ENCODE results near the gene TMEM183A. TPM values are rescaled to one million over a fixed set of nuclear protein-coding genes. Genes with fewer than 3 reads are reported as not detected.

Gene TMEM183A
- total RNA-seq, 1 experiment from 2014 or later, result 92.5 TPM

DNA sequence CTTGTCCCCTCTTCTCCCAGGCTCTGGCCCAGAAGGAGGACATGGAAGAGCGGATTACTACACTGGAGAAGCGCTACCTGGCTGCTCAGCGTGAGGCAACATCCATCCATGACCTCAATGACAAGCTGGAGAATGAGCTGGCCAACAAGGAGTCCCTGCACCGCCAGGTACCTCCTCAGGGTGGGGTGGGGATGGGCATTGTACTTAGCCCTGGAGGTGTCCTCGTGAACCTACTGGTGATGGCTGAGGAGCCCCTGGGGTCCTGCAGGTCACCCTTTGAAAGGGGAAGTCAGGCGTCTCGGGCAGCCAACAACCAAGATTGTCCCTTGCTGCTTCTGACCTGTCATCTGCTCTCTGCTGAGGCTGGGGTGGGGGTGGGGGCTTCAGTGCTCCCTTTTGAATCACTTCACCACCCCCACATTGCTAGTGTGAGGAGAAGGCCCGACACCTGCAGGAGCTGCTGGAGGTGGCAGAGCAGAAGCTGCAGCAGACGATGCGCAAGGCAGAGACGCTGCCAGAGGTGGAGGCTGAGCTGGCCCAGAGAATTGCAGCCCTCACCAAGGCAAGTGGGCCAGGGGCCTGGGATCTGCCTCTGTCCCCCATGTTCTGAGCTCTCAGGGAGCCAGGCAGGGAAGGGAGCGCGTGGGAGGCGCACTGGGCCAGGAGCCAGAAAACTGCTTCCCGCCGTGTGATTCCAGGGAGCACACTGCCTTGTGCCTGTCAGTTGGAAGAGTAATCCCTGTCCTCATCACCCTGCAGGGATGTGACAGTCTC is 38.8 kb downstream of the TMEM183A start:
- no peak for DNase-seq (ENCODE audit: low spot score)

DNA sequence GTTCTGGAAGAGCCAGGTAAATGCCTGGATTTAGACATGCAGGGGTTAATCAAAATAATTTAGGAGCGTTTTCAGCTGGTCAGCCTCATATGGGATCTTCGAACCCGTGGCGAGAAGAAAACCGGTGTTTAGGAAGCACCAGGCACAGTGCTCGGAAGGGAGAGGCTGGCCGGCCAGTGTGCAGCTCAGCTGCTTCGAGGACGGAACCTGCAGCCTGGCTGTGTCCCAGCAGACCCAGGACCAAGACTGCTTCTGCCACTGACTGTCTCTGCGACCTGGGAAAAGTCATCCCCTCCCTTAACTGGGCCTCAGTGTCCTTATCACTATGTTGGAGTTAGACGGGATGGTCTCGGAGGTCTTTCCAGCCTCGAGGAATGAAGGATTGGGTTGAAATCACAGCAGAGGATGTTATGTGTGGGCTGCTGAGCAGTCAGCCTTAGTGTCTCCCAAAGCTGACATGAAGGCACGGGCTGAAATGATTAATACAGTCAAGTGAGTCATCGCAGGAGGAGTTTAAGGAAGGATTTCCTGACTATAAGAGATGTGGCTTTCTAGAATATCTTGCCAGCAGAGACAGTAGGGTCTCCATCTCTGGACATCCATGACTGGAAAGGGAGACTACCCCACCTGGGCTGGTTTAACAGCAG is 39.9 kb downstream of the TMEM183A start:
- DNase-seq (ENCODE audit: low spot score), result no peak

DNA sequence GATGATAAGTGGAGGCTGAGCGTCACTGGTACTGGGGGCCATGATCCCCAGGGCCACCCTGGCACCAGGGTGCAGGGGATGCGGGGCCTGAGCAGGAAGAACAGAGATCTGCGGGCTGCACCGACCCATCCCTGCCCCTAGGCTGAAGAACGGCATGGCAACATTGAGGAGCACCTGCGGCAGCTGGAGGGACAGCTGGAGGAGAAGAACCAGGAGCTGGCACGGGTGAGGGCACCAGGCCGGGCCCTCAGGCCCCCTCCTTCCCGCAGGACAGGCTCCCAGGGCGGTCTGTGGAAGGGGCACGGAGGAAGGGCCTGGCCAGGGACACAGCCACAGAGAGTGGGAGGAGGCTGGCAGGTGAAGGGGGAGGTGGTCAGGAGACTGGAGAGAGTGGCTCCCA is 40.9 kb downstream of the TMEM183A start:
- DNase-seq (ENCODE audit: low spot score), result no peak

DNA sequence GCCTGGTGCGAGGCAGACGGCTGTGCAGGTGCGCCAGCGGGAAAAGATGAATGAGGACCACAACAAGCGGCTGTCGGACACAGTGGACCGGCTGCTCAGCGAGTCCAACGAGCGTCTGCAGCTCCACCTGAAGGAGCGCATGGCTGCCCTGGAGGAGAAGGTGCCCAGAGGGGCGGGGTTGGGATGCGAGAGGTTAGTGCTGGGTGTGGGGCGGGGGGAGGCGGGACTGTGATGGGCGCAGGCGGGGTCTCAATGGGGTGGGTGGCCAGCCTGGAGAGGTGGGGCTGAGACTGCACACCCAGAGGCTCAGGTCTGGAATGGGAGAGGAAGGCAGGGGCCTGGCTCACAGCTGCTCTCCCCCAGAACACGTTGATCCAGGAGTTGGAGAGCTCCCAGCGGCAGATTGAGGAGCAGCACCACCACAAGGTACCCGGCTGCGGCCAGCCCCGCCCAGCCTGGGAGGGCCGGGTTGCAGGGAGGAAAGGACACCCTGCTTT is 41.4 kb downstream of the TMEM183A start:
- DNase-seq (ENCODE audit: low spot score), result peak; percentile 39

DNA sequence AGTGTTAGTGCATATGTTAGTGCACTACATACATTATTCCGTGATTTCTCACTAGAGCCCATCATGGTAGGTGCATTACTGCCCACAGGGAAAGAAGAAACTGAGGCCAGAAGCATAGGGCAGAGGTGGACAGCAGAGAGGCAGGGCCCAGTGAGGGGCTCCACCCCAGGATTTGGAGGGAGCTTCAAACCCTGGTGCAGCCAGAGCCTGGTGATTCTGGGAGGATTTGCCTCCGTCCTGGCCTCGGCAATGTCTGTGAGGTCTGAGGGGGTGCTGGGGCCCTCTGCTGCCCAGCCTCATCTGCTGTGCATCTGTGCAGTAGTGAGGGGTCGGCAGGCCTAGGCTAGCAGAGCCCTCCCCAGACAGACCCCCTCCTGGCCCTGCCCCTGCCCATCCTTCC is 41.9 kb downstream of the TMEM183A start:
- no peak for DNase-seq (ENCODE audit: low spot score)

DNA sequence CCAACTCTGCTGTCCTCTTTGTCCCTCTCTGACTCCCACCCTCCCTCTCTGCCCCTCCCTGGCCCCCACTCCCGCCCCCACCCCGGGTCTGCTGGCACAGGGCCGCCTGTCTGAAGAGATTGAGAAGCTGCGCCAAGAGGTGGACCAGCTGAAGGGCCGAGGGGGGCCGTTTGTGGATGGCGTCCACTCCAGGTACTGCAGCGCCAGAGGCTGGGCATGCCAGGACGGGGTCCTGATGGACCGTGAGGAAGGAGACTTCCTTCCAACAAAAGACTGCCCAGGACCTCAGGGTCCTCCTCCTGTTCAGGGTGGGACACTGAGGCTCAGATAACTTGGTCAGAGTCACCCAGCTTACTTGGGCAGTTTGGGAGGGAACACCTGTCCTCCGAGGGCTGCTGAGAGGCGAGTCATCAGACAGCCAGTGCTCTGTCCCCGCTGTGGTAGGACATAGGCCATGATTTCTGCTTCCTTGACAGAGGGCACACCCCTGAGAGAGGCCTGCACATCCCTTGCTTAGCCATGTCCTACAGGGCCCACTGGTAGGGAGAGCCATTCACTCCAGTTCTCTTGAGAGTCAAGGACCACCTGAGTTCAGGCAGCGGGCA is 42.5 kb downstream of the TMEM183A start:
- DNase-seq (ENCODE audit: low spot score), result no peak

DNA sequence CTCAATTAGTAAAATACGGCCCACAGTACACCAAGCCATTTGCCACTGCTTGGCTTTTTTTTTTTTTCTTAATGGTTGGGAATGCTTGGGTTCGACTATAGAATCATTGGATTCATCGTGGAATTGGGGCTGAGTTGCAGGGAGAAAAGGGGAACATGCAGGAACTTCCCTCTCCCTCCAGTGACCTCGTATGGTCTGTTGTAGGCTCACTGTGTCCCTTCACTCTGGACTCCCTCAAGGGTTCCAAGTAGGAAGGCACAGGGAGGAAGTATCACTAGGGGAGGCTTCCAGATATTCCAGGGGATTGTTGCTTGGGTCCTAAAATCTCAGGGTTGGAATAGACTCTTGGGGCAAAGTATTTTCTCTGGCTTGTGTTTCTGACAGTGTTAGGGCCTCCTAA is 43.7 kb downstream of the TMEM183A start:
- DNase-seq (ENCODE audit: low spot score), result no peak

DNA sequence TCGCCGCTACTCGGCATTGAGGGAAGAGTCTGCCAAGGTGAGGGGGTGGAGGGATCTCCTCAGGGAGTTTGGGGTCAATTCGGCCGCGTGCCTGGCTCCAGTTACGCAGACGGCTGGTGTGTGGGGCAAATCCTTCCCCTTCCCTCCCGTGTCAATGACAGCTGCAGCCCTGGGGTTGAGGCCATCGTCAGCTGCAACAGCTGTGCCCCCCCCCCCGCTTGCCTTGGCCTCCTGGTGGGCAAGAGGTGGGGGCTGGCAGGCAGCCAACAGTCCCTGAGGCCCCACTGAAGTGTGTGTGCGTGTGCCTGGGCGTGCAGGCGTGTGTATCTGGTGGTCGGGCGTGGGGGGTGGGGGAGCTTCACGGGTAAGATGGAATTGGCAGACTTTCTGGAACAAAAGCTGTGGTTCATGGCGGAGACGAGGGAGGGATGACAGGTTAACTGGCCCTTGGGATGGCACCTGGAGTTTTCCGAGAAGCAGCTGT is 44.7 kb downstream of the TMEM183A start:
- no peak for DNase-seq (ENCODE audit: low spot score)

DNA sequence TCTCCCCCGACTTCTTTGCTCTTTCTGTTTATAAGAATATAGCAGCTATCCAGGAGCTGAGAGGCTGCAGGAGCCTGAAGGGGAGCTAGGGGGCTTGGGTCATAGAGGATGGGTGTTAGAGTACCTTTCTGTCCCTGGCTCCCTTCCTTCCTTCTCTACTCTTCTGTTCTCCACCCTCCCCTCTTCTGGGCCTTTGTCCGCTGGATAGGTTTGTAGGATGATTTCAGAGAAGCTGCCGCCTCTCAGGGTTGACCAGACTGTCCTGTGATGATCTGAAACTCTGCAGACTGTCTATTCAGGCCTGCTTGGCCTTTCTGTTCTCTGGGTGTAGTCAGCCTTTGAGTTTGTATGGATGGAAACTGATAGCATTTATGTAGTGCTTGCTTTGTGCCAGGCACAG is 45.4 kb downstream of the TMEM183A start:
- DNase-seq (ENCODE audit: low spot score), result no peak

DNA sequence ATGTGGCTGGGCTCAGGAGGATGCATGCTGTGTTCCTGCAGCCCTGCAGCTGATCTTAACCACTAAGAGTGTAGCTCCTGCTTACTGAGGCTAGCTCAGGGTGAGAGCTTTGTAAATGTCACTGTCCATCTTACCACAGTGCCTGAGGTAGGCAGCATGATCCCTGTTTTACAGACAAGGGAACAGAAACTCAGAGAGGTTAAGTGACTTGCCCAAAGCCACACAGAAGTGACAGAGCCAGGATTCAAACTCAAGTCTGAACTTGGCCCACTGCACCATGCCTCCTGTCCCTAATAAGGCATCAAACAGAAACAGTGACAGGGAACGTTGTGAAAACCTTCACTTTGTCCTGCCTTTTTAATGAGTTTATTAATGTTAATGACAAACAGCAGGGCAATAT is 47.0 kb downstream of the TMEM183A start:
- no peak for DNase-seq (ENCODE audit: low spot score)

DNA sequence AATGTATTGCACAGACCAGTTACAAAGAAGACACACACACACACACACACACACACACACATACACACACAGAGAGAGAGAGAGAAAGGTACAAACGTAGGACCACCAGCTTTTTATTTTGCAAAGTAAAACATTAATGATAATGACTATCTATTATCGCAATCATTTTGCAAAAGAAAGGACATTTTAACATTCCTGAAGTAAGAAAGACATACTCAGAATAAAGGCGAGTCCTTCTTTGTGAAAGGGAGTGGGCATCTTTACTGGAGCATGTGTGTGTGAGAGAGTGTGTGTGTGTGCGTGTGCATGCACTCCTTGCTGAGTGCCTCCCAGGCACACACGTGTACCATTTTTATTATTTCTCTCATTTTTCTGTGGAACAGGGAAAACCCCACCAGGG is 47.5 kb downstream of the TMEM183A start:
- no peak for DNase-seq (ENCODE audit: low spot score)

DNA sequence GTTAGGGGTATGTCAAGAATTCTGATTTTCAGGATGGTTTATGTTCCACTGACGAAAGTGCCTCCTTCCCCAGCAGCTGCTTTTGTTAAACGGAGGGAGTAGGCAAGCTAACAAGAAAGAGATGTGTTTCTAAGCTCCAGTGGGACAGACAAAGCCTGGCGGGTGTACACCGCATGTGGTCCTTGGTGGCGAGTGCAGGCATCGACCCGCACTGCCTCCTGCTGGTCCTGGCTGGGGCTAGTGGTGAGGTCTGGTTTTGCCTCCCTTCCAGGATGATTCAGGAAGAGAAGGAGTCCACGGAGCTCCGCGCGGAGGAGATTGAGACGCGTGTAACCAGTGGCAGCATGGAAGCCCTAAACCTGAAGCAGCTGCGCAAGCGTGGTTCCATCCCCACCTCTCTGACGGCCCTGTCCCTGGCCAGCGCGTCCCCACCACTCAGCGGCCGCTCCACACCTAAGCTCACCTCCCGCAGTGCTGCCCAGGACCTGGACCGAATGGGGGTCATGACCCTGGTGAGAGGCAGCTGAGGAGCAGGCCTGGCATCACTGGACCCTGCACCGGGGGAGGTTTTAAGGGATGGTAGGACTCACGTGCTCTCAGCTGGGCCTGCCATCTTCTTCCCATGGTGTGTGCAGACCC is 48.1 kb downstream of the TMEM183A start:
- no peak for DNase-seq (ENCODE audit: low spot score)

DNA sequence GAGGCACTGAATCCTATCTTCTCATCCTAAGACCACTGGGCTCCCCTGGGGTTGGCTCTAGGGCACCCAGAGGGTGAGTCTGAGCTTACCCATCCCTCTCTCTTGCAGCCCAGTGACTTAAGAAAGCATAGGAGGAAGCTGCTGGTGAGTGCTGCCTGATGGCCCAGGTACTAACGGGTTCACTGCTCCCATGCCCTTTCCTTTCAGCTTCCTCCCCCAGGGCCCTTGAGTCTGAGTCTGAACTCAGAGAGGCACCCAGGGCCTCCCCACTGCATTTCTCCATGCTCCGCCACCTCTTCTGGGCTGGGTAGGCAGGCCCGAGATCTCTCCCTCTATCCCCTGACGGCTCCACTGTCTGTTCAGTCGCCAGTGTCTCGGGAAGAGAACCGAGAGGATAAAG is 48.8 kb downstream of the TMEM183A start:
- no peak for DNase-seq (ENCODE audit: low spot score)

DNA sequence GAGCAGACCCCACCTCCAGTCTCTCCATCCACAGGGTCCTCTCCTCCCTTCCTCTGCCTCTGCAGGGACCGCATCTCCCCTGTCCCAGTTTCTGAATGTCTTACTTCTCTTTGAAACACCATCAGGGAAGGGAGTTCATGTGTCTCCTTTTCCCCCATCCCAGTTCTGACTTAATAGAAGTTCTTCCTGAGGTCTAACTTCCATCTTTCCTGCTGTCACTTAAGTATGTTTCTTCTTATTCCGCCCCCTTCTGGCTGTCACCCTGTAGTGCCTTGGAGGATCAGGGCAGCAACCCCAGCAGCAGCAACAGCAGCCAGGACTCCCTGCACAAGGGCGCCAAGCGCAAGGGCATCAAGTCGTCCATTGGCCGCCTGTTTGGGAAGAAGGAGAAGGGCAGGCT is 49.3 kb downstream of the TMEM183A start:
- DNase-seq (ENCODE audit: low spot score), result no peak

DNA sequence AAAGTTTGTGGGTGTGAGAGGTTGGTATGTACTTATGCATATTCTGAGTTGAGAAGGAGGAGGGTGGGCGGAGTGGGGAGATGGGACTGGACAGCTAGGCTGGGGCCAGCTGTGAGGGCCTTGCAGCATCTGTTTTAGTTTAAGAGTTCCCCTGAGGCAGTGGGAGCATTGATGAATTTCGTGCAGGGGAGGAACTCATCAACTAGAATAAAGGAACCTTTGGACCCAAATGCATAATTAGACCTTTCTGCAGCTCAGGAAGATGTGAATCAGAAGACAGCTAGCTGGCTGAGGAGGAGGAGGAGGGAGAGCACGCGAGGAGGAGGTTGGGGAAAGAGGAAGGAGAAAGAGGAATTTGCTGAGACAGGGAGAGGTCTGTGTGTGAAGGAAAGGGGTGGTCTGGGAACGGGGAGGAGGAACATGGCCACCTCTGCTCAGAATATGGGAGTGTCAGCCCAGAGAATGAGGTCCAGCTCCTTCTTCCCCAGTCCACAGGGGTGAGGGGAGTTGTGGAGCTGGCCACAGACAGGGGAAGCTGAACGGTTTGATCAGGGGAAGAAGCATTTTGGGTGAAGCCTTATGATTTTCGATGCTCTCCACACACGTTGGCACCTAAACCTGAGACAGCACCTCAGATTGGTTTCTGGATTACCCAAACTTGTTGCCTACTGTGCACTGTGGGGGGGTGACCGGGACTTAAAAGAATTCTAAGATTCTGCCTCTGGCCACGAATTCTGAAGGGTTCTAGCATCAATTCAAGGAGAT is 50.9 kb downstream of the TMEM183A start:
- DNase-seq (ENCODE audit: low spot score), result no peak

DNA sequence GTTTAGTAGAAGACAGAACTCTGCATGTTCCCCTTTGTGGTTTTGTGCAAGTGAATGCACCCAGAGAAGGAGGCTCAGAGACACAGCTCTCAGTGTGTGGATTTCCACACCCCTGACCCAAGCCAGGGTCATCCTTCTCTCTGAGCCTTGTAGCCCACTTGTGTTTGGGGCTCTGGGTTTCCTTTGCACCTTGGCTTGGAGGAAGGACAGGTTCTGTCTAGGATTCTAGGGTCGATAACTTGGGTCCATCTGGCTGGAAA is 51.4 kb downstream of the TMEM183A start:
- no peak for DNase-seq (ENCODE audit: low spot score)

DNA sequence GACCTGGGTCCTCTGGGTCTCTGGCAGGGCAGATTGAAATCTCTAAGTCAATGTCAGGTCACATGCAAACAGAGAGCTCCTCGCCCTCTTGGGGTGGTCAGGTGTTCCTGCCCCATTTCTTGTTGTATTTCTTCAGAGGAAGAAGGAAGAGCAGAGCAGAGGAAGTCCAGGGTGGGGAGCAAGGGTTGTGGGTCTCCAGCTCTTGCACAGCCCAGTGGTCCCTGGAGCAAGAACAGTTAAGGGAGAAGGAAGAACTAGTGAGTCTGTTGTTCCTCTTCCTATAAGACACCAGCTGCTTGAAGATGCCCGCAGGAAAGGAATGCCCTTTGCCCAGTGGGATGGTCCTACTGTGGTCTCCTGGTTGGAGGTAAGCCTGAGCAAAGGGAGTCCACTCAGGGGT is 52.3 kb downstream of the TMEM183A start:
- no peak for DNase-seq (ENCODE audit: low spot score)

DNA sequence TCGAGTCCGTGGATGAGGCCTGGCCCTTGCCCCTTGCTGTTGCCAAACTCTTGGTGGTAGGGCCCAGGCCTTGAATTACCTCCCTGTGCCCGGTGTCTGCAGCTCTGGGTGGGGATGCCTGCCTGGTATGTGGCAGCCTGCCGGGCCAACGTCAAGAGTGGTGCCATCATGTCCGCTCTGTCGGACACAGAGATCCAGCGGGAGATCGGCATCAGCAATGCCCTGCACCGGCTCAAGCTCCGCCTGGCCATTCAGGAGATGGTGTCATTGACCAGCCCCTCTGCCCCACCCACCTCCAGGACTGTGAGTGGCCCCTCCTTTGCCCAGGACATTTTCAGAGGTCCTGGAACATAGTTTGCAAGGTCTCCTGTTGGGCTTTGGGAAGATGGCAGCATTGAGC is 52.9 kb downstream of the TMEM183A start:
- DNase-seq (ENCODE audit: low spot score), result no peak

DNA sequence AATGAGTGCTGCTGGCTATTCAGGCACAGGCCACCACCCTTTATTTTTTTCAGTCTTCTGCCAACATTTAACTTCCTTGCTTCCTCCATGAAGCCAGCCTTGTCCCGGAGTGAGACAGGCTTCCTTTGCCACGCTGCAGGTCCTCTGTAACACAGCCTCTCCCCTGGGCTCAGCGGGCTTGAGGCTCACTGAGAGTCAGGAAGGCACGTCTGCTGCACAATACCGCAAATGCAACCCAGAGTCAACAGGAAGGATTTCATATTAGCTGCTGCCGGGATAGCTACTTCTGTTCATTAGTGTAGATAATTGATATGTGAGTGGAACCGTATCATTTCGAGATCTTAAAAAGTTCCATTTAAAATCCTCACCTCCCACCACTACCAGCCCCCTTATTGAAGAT is 56.1 kb downstream of the TMEM183A start:
- DNase-seq (ENCODE audit: low spot score), result no peak

DNA sequence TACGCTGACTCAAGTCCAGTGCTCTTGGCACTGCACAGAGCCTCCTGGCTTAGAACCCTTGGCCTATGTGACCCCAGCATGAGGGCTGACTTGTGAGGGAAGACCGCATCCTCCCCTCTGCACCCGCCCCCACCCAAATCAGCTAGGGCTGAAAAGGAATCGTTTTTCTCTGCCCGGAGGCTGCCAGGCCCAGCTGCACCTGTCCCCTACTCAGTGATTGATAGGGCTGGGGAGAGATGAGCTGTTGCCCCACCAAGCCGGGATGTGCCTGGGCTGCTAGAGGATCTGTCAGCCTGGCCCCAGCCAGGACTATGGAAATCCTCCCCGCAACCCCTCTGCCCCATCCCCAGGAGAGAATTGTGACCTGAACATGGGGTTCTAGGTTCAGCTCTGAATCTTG is 58.0 kb downstream of the TMEM183A start:
- DNase-seq (ENCODE audit: low spot score), result no peak

DNA sequence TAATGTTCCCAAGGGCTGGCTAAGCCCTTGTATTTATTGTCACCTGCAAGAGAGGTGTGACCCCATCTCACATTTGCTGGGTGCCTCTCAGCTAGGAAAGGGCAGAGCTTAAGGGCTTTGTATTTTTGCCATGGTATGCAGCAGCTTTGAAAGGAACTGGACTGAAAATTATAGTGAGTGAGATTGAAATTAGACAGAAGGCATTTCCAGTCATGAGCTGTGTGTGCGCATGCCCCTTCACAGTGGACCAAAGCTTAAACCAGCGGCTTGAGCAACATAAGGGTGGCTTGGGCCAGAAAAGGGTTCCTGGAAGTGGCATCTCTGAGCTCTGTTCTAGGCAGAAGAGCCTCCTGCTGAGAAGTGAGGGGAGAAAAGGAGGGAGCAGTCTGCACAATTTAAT is 58.8 kb downstream of the TMEM183A start:
- no peak for DNase-seq (ENCODE audit: low spot score)

DNA sequence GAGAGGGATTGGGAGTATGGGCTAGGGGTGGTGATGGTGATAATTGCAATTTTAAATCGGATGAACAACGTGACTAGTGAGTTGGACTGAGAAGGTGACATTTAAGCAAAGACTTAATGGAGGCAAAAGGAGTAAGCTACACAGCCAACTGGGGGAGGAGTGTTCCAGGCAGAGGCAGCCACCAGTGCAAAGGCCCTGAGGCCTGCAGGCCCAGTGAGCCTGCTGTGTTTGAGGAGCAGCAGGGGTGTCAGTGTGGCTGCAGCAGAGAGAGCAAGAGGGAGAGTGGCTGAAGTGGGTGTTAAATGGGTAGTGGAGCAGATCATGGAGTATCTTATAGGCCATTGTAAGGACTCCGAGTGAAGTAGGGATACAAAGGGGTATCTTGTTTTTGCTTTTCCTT is 59.8 kb downstream of the TMEM183A start:
- DNase-seq (ENCODE audit: low spot score), result no peak

Measured in HT-29 (cell line).